ENCODE data around the gene OR6J1. TPM values are rescaled to one million over a fixed set of nuclear protein-coding genes. Genes with fewer than 3 reads are reported as not detected.

Gene OR6J1
- total RNA-seq, 1 donor from 2014 or later = not detected

GRCh38 chr14:22601996-22602395, 42.2 kb downstream of the OR6J1 start:
- intact Hi-C loops (cut with DNase I) = no loop called here
- Histone ChIP-seq H3K9me3 (no peaks in the 10 kb centered on the region), H3K4me3 (no peak overlapping the region), H3K27me3 (ENCODE audit: low read depth) (no peaks in the 10 kb centered on the region), H3K36me3 (peaks cover 57% of the 10 kb centered on the region), H3K27ac (no peak overlapping the region), H3K4me1 (peaks cover 22% of the 10 kb centered on the region)
- no peak for TF ChIP-seq CTCF (IDR thresholded peaks at IDR 0.05)
- DNase-seq = no peak
- no peak for ATAC-seq

GRCh38 chr14:22601456-22601855, 42.7 kb downstream of the OR6J1 start:
- TF ChIP-seq CTCF (IDR thresholded peaks at IDR 0.05) = no peak
- DNase-seq (no peak), ATAC-seq (no peak)
- intact Hi-C loops (cut with DNase I) = no loop called here
- Histone ChIP-seq H3K27me3 (ENCODE audit: low read depth) (no peaks in the 10 kb centered on the region), H3K27ac (no peak overlapping the region), H3K36me3 (peaks cover 52% of the 10 kb centered on the region), H3K4me1 (peaks cover 22% of the 10 kb centered on the region), H3K4me3 (no peak overlapping the region), H3K9me3 (no peaks in the 10 kb centered on the region)

DNA sequence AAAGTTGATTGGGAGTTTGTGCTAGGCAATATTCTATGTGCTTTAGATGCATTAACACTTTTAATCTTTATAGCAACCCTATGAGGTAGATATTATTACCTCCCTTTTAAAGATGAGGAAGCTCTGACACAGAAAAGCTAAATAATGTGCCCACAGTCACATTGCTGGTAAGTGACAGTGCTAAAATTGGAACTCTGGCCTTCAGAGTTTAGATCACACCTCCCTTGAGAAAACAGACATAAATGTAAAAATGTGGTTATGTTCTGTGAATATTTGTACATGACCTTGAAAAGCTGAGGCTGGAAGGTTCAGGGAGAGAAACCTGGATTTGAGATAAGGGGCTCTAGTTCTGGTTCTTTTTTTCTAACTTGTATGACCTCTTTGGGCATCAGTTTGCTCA, 44.1 kb downstream of the OR6J1 start:
- Histone ChIP-seq H3K4me3 (no peak overlapping the region), H3K27ac (no peak overlapping the region), H3K9me3 (no peaks in the 10 kb centered on the region), H3K27me3 (ENCODE audit: low read depth) (no peaks in the 10 kb centered on the region), H3K4me1 (peaks cover 22% of the 10 kb centered on the region), H3K36me3 (peaks cover 37% of the 10 kb centered on the region)
- no peak for ATAC-seq
- intact Hi-C loops (cut with DNase I) = no loop called here
- no peak for TF ChIP-seq CTCF (IDR thresholded peaks at IDR 0.05)
- DNase-seq = no peak

DNA sequence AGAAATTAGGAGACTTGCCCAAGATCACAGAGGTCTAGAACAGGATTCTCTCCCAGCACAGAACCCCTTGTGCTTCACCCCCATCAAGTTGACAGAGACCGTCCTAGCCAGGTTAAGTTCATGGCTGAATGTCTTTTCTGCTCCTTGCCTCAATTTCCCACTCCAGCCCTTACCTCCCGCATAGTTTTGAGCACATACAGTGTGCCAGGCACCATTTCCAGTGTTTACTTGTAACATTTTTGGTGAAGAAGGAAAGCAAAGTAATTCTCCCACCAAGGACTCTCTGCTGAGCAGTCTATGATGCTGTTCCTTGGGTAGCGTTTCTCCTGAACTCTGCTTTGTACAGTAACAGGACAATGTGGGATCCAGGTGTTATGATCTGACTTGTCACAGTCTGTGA, 44.8 kb downstream of the OR6J1 start:
- ATAC-seq = no peak
- intact Hi-C loops (cut with DNase I) = no loop called here
- H3K36me3 ChIP-seq = peaks cover 30% of the 10 kb centered on the region
- peak overlapping the region; percentile 89 for H3K27ac ChIP-seq
- no peak for TF ChIP-seq CTCF (IDR thresholded peaks at IDR 0.05)
- no peak for DNase-seq
- H3K4me1 ChIP-seq = peaks cover 22% of the 10 kb centered on the region
- H3K9me3 ChIP-seq = no peaks in the 10 kb centered on the region
- H3K27me3 ChIP-seq (ENCODE audit: low read depth) = no peaks in the 10 kb centered on the region
- peak overlapping the region; percentile 89 for H3K4me3 ChIP-seq

GRCh38 chr14:22598896-22599244, 45.3 kb downstream of the OR6J1 start:
- Histone ChIP-seq H3K27me3 (ENCODE audit: low read depth) (no peaks in the 10 kb centered on the region), H3K4me1 (peaks cover 22% of the 10 kb centered on the region), H3K36me3 (peaks cover 26% of the 10 kb centered on the region), H3K27ac (peak overlapping the region; percentile 89), H3K4me3 (peak overlapping the region; percentile 89), H3K9me3 (no peaks in the 10 kb centered on the region)
- ATAC-seq (peak; percentile 72 to 89), DNase-seq (no peak)
- peak; percentile 6 for TF ChIP-seq CTCF (IDR thresholded peaks at IDR 0.05)
- intact Hi-C loops (cut with DNase I) = no loop called here

Data from lower lobe of right lung (tissue), 2 donors.